ENCODE results near the gene TYROBP. TPM values are rescaled to one million over a fixed set of nuclear protein-coding genes. Genes with fewer than 3 reads are reported as not detected.
"Not testable (repeated sequence)": the region's sequence is repeated elsewhere in the genome, so short reads cannot be mapped to it uniquely, and the experiment has no call there.

The TYROBP gene
- total and polyA plus RNA-seq, 12 donors, result 11.8 to 323 (median 163) TPM

- Histone ChIP-seq H3K27ac (no peak overlapping the region), H3K27me3 (peaks cover 11% of the 10 kb centered on the region), H3K9me3 (replicated peaks in 1 of 3) (no peaks in the 10 kb centered on the region), H3K4me1 (replicated peaks in 1 of 2) (peaks cover 4 to 5% of the 10 kb centered on the region in 2 donors), H3K36me3 (replicated peaks in 1 of 2) (no peaks in the 10 kb centered on the region), H3K4me3 (no peak overlapping the region)
- DNase-seq, result no peak
- intact Hi-C loops (cut with DNase I), result no loop called here
- TF ChIP-seq POLR2A (IDR thresholded peaks at IDR 0.05), result no peak
- TF ChIP-seq CTCF (IDR thresholded peaks at IDR 0.05), result no peak
- 61 to 78% (median 68%) methylated on average over 1 to 5 of the region's 5 CpGs for WGBS, 4 donors
These were observed 35.9 kb downstream of the TYROBP start for GRCh38 chr19:35872180-35872579.

DNA sequence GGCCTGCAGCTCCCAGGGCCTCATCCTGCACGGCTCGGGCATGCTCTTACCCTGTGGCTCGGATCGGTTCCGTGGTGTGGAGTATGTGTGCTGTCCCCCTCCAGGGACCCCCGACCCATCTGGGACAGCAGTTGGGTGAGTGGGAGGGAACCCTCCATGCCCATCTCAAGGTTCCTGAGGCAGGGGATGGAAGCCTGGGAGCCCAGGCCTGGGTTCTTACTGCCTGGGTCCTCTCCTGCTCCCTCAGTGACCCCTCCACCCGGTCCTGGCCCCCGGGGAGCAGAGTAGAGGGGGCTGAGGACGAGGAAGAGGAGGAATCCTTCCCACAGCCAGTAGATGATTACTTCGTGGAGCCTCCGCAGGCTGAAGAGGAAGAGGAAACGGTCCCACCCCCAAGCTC is 36.5 kb downstream of the TYROBP start:
- TF ChIP-seq CTCF (IDR thresholded peaks at IDR 0.05) (no peak), POLR2A (IDR thresholded peaks at IDR 0.05) (no peak)
- Histone ChIP-seq H3K36me3 (replicated peaks in 1 of 2) (no peaks in the 10 kb centered on the region), H3K27me3 (peaks cover 11% of the 10 kb centered on the region), H3K4me1 (replicated peaks in 1 of 2) (peaks cover 4 to 5% of the 10 kb centered on the region in 2 donors), H3K27ac (no peak overlapping the region), H3K4me3 (no peak overlapping the region), H3K9me3 (replicated peaks in 1 of 3) (no peaks in the 10 kb centered on the region)
- no peak for DNase-seq
- WGBS, 4 donors, result 71 to 84% (median 81%) methylated on average over 8 to 12 of the region's 12 CpGs
- intact Hi-C loops (cut with DNase I), result no loop called here

GRCh38 chr19:35870798-35871197 is 37.3 kb downstream of the TYROBP start:
- WGBS, 4 donors, result 66 to 77% (median 74%) methylated on average over 11 to 12 of the region's 12 CpGs
- H3K27me3 ChIP-seq, result peaks cover 11% of the 10 kb centered on the region
- intact Hi-C loops (cut with DNase I), result no loop called here

GRCh38 chr19:35870124-35870736 is 37.9 kb downstream of the TYROBP start:
- H3K36me3 ChIP-seq (replicated peaks in 1 of 2); H3K4me1 ChIP-seq (replicated peaks in 1 of 2); H3K9me3 ChIP-seq (replicated peaks in 1 of 3); intact Hi-C loops (cut with DNase I); H3K4me3 ChIP-seq; H3K27ac ChIP-seq; DNase-seq: not testable (repeated sequence)
- WGBS, 4 donors, result 37 to 44% (median 38%) methylated on average over 26 of the region's 26 CpGs
- peaks cover 11% of the 10 kb centered on the region for H3K27me3 ChIP-seq

More at GRCh38 chr19:35870798-35871197, 37.3 kb downstream of the TYROBP start:
- no peaks in the 10 kb centered on the region for H3K9me3 ChIP-seq (replicated peaks in 1 of 3)
- DNase-seq, result no peak
- H3K4me3 ChIP-seq, result no peak overlapping the region
- no peak for TF ChIP-seq CTCF (IDR thresholded peaks at IDR 0.05)
- TF ChIP-seq POLR2A (IDR thresholded peaks at IDR 0.05), result no peak
- peaks cover 4 to 5% of the 10 kb centered on the region in 2 donors for H3K4me1 ChIP-seq (replicated peaks in 1 of 2)
- no peaks in the 10 kb centered on the region for H3K36me3 ChIP-seq (replicated peaks in 1 of 2)
- H3K27ac ChIP-seq, result no peak overlapping the region
